Nephron (organoid): ENCODE results near the gene ARNT2.

Experiments
- H3K27ac Mint-ChIP-seq, 3 experiments: 2 replicates each; pipeline ENCODE4 v1.8.0; 2020; ENCODE audit warnings: mixed read lengths in 3 of 3, mild to moderate bottlenecking in 2 of 3, moderate library complexity in 1 of 3
- H3K27me3 Mint-ChIP-seq: 2 replicates; pipeline ENCODE4 v1.8.0; 2021; ENCODE audit warnings: low read depth, mild to moderate bottlenecking, moderate library complexity, mixed read lengths
- H3K36me3 Mint-ChIP-seq: 2 replicates; pipeline ENCODE4 v1.8.0; 2020; ENCODE audit warnings: low read depth, mixed read lengths
- H3K4me1 Mint-ChIP-seq: 2 replicates; pipeline ENCODE4 v1.8.0; 2020; ENCODE audit warnings: mixed read lengths
- H3K4me3 Mint-ChIP-seq, 3 experiments: 2 replicates each; pipeline ENCODE4 v1.8.0; 2020; ENCODE audit warnings: mild to moderate bottlenecking in 3 of 3, mixed read lengths in 3 of 3, moderate library complexity in 2 of 3
- H3K9me3 Mint-ChIP-seq: 2 replicates; pipeline ENCODE4 v1.8.0; 2020; ENCODE audit warnings: mixed read lengths
- CTCF ChIP-seq, 3 experiments: fragments of 200-600 bp; sonication (generic); IDR thresholded peaks; one replicate each; pipeline ENCODE4 v1.5.0; 2021; ENCODE audit warnings: antibody characterized with exemption in 3 of 3; ENCODE audit not compliant: unreplicated experiment in 3 of 3

Gene ARNT2

GRCh38 chr15:80550908-80551260 is 146.7 kb downstream of the ARNT2 start:
- no peaks in the 10 kb centered on the region for H3K9me3 Mint-ChIP-seq
- no peak overlapping the region for H3K4me3 Mint-ChIP-seq
- H3K4me1 Mint-ChIP-seq, result peaks cover 28% of the 10 kb centered on the region
- peaks cover 24% of the 10 kb centered on the region for H3K36me3 Mint-ChIP-seq
- peaks cover 3% of the 10 kb centered on the region for H3K27me3 Mint-ChIP-seq
- TF ChIP-seq CTCF (IDR thresholded peaks at IDR 0.05; ENCODE audit: unreplicated experiment in 3 of 3), result no peak
- peak overlapping the region in 2 of 3 experiments; percentile 7 to 36 for H3K27ac Mint-ChIP-seq

- H3K4me1 Mint-ChIP-seq, result peaks cover 31% of the 10 kb centered on the region
- peaks cover 3% of the 10 kb centered on the region for H3K27me3 Mint-ChIP-seq
- no peak for TF ChIP-seq CTCF (IDR thresholded peaks at IDR 0.05; ENCODE audit: unreplicated experiment in 3 of 3)
- peak overlapping the region in 1 of 3 experiments; percentile 3 for H3K27ac Mint-ChIP-seq
- no peak overlapping the region for H3K4me3 Mint-ChIP-seq
- H3K36me3 Mint-ChIP-seq, result peaks cover 27% of the 10 kb centered on the region
- H3K9me3 Mint-ChIP-seq, result no peaks in the 10 kb centered on the region
These were observed 147.2 kb downstream of the ARNT2 start for GRCh38 chr15:80551348-80551747.

GRCh38 chr15:80554560-80554959 is 150.4 kb downstream of the ARNT2 start:
- Mint-ChIP-seq H3K36me3 (peaks cover 42% of the 10 kb centered on the region), H3K9me3 (no peaks in the 10 kb centered on the region), H3K27me3 (peaks cover 6% of the 10 kb centered on the region), H3K27ac (peak overlapping the region in 2 of 3 experiments; percentile 38 to 53), H3K4me1 (peaks cover 47% of the 10 kb centered on the region), H3K4me3 (peak overlapping the region in 1 of 3 experiments; percentile 4)
- no peak for TF ChIP-seq CTCF (IDR thresholded peaks at IDR 0.05; ENCODE audit: unreplicated experiment in 3 of 3)

GRCh38 chr15:80556694-80557367 is 152.6 kb downstream of the ARNT2 start:
- Mint-ChIP-seq H3K27ac (peak overlapping the region; percentile 7 to 63 (median 45)), H3K27me3 (peaks cover 6% of the 10 kb centered on the region), H3K4me3 (no peak overlapping the region), H3K9me3 (no peaks in the 10 kb centered on the region), H3K36me3 (peaks cover 44% of the 10 kb centered on the region), H3K4me1 (peaks cover 36% of the 10 kb centered on the region)
- no peak for TF ChIP-seq CTCF (IDR thresholded peaks at IDR 0.05; ENCODE audit: unreplicated experiment in 3 of 3)

- H3K4me3 Mint-ChIP-seq, result no peak overlapping the region
- H3K27ac Mint-ChIP-seq, result peak overlapping the region in 2 of 3 experiments; percentile 7 to 63
- TF ChIP-seq CTCF (IDR thresholded peaks at IDR 0.05; ENCODE audit: unreplicated experiment in 3 of 3), result no peak
- H3K36me3 Mint-ChIP-seq, result peaks cover 40% of the 10 kb centered on the region
- peaks cover 36% of the 10 kb centered on the region for H3K4me1 Mint-ChIP-seq
- peaks cover 3% of the 10 kb centered on the region for H3K27me3 Mint-ChIP-seq
- H3K9me3 Mint-ChIP-seq, result no peaks in the 10 kb centered on the region
These were observed 153.5 kb downstream of the ARNT2 start for GRCh38 chr15:80557441-80558234.
